Ascending aorta (tissue), 2 donors: ENCODE results near the gene ACOT8. TPM values are rescaled to one million over a fixed set of nuclear protein-coding genes. Genes with fewer than 3 reads are reported as not detected.

Experiments used
- DNase-seq, 2 donors: peaks; one replicate each; pipeline ENCODE4 v3.0.0-alpha.2; 2019; ENCODE audit warnings: low spot score in 2 of 2
- H3K27ac ChIP-seq, 2 donors: fragments of 200-600 bp; sonication (generic); one replicate each; pipeline ENCODE4 v1.5.1; 2016 to 2017; ENCODE audit warnings: mild to moderate bottlenecking in 1 of 2
- H3K27me3 ChIP-seq: fragments of 200-600 bp; sonication (generic); one replicate; pipeline ENCODE4 v1.5.1; 2017
- H3K36me3 ChIP-seq, 2 donors: fragments of 200-600 bp; sonication (generic); one replicate each; pipeline ENCODE4 v1.5.1; 2016
- H3K4me1 ChIP-seq, 2 donors: fragments of 200-600 bp; sonication (generic); one replicate each; pipeline ENCODE4 v1.5.1; 2016 to 2017; ENCODE audit warnings: mild to moderate bottlenecking in 1 of 2
- H3K4me3 ChIP-seq, 2 donors: fragments of 200-600 bp; sonication (generic); one replicate each; pipeline ENCODE4 v1.5.1; 2016 to 2017; ENCODE audit warnings: mild to moderate bottlenecking in 1 of 2
- H3K9me3 ChIP-seq, 2 donors: fragments of 200-600 bp; sonication (generic); one replicate each; pipeline ENCODE4 v1.5.1; 2016
- intact Hi-C: fragments of 100-400 bp; cut with DNase I; formaldehyde crosslinking; loops from one replicate; pipeline ENCODE4 v1.15.1; 2023
- total RNA-seq: library from RNA; depleted of rRNA; stranded (reverse); fragments of >200 nt; gene quantifications from one replicate; pipeline ENCODE4 v1.1.0, GENCODE V29; 2016
- TF ChIP-seq, protein P1 (sequence below), 3 experiments: fragments of 200-600 bp in 2 of 3; fragments of 450-650 bp in 1 of 3; sonication (generic) in 2 of 3; IDR thresholded peaks; one replicate each; pipeline ENCODE4 v1.5.1; 2016 to 2019; ENCODE audit warnings: antibody characterized with exemption in 3 of 3, mild to moderate bottlenecking in 1 of 3, moderate library complexity in 1 of 3

Gene ACOT8
- total RNA-seq, 1 donor from 2014 or later, result 34.4 TPM

DNA sequence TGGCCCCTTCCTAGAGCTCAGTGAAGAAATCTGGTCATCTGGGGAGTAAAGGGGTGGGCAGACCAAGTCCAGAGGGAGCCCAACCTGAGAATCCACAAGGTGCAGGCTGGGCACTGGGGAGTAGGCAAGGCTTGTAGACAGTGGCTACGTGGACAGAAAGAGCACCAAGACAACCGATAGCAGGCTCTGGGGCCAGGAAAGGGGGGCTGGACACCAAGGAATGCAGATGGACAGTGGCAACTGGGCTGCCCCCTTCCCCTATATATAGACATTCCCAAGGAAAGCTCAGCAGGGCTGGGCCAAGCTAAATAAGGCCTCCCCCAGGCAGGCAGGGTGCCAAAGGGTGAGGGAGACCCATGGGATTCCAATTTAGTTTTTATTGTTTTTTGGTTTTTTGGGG is 28.6 kb downstream of the ACOT8 start:
- no peaks in the 10 kb centered on the region for H3K36me3 ChIP-seq
- TF ChIP-seq, protein P1, sequence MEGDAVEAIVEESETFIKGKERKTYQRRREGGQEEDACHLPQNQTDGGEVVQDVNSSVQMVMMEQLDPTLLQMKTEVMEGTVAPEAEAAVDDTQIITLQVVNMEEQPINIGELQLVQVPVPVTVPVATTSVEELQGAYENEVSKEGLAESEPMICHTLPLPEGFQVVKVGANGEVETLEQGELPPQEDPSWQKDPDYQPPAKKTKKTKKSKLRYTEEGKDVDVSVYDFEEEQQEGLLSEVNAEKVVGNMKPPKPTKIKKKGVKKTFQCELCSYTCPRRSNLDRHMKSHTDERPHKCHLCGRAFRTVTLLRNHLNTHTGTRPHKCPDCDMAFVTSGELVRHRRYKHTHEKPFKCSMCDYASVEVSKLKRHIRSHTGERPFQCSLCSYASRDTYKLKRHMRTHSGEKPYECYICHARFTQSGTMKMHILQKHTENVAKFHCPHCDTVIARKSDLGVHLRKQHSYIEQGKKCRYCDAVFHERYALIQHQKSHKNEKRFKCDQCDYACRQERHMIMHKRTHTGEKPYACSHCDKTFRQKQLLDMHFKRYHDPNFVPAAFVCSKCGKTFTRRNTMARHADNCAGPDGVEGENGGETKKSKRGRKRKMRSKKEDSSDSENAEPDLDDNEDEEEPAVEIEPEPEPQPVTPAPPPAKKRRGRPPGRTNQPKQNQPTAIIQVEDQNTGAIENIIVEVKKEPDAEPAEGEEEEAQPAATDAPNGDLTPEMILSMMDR (IDR thresholded peaks at IDR 0.05), result no peak
- intact Hi-C loops, result no loop called here
- peak in 1 of 2 donors; percentile 81 for DNase-seq
- H3K27ac ChIP-seq, result peak overlapping the region; percentile 84 to 92
- H3K4me1 ChIP-seq, result peaks cover 22 to 44% of the 10 kb centered on the region in 2 donors
- no peaks in the 10 kb centered on the region for H3K27me3 ChIP-seq
- no peaks in the 10 kb centered on the region for H3K9me3 ChIP-seq
- no peak overlapping the region for H3K4me3 ChIP-seq

DNA sequence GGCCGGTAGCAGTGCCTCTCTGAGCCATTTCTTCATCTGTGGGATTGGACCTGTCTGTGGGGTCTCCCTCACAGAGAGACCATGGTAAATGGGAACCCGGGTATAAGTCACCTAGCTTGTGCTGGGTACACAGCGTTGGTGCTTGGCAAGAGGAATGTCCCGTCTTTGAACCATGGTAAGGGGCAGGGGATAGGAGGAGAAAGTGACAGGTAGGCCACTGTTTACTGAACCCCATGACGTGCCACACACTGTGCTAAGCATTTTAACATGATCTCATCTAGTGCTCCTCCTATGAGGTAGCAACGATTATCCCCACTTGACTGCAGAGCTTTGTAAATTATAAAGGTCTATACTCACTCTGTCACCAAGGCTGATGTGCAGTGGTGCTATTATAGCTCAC is 29.5 kb downstream of the ACOT8 start:
- Histone ChIP-seq H3K4me1 (peaks cover 17 to 45% of the 10 kb centered on the region in 2 donors), H3K36me3 (no peaks in the 10 kb centered on the region), H3K9me3 (no peaks in the 10 kb centered on the region), H3K27me3 (no peaks in the 10 kb centered on the region), H3K4me3 (no peak overlapping the region), H3K27ac (peak overlapping the region; percentile 84 to 92)
- TF ChIP-seq, protein P1 (IDR thresholded peaks at IDR 0.05), result no peak
- DNase-seq, result no peak
- intact Hi-C loops, result no loop called here

DNA sequence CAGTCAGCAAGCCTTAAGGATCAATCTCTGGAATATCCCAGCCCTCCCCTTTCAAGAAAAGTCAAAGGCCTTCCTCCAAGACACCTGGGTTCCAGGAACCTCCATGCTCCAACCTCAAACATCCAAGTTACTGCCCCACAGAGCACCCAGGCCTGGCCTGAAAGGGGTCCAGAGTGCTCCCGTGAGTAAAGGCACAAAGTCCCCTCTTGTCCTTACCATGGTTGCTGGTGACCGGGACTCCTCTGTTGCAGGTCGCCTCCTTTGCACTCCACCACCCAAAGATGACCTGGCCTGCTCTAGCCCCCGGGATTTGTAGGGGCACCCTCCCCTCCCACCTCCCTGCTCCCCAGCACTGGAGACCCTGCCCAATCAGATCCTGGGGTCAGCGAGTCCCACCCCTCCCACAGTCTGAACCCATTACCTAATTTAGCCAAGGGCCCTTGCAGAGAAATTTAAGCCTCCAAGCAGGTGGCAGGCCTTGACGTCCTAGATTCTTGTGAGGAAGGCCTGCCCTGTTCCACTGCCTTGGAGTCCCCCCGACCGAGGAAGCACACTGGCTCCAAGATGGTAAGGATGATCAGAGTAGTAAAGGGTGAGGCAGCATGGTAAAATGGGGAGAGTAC is 30.1 kb downstream of the ACOT8 start, which contains the start of gene TNNC2:
TNNC2 (minus strand) TSS at position 283 of the 623 bp plus-strand sequence; CDS start at position 219, 64 bp downstream.
- peak within 1 kb of the TSS; percentile 84 to 92 for H3K27ac ChIP-seq
- DNase-seq, result no peak
- intact Hi-C loops, result no loop called here

DNA sequence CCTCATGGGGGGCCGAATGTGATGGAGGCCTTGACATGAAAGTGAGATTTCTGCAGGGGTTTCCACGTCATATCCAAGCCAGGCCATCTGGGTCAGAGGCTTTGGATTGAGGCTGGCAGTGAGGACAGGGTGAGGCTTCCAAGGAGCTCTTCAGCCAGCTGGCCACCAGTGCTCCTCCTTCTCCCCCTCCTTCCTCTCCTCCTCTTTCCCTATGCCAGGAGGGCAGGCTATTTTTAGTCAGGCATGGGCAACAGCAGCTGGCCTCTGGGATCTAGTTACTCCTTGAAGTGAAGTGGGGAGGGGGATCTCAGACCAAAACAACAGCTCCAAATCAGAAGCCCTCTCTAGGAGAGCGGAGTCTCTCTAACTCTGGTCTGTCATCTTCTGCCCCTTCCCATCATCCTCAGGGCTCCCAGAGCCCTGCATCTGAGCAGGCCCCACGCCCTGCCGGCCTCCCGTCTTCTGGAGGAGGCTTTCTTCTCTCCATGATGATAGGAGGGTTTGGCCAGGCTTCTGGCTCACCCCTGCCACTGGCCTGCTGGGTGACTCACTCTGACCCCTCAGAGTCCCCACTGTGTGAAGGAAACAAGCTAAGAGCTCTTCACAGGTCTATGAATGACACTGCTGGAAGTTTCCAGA is 30.7 kb downstream of the ACOT8 start:
- Histone ChIP-seq H3K9me3 (no peaks in the 10 kb centered on the region), H3K27me3 (no peaks in the 10 kb centered on the region), H3K27ac (peak overlapping the region; percentile 84 to 92), H3K4me1 (peaks cover 15 to 45% of the 10 kb centered on the region in 2 donors), H3K4me3 (no peak overlapping the region), H3K36me3 (no peaks in the 10 kb centered on the region)
- intact Hi-C loops, result no loop called here
- TF ChIP-seq, protein P1 (IDR thresholded peaks at IDR 0.05), result no peak
- DNase-seq, result peak in 1 of 2 donors; percentile 74

More for the DNA sequence above, 30.1 kb downstream of the ACOT8 start, which contains the start of gene TNNC2:
- Histone ChIP-seq H3K4me1 (peaks cover 15 to 45% of the 10 kb centered on the region in 2 donors), H3K27me3 (no peaks in the 10 kb centered on the region), H3K36me3 (no peaks in the 10 kb centered on the region), H3K9me3 (no peaks in the 10 kb centered on the region), H3K4me3 (no peak within 1 kb of the TSS)
- TF ChIP-seq, protein P1 (IDR thresholded peaks at IDR 0.05), result no peak

DNA sequence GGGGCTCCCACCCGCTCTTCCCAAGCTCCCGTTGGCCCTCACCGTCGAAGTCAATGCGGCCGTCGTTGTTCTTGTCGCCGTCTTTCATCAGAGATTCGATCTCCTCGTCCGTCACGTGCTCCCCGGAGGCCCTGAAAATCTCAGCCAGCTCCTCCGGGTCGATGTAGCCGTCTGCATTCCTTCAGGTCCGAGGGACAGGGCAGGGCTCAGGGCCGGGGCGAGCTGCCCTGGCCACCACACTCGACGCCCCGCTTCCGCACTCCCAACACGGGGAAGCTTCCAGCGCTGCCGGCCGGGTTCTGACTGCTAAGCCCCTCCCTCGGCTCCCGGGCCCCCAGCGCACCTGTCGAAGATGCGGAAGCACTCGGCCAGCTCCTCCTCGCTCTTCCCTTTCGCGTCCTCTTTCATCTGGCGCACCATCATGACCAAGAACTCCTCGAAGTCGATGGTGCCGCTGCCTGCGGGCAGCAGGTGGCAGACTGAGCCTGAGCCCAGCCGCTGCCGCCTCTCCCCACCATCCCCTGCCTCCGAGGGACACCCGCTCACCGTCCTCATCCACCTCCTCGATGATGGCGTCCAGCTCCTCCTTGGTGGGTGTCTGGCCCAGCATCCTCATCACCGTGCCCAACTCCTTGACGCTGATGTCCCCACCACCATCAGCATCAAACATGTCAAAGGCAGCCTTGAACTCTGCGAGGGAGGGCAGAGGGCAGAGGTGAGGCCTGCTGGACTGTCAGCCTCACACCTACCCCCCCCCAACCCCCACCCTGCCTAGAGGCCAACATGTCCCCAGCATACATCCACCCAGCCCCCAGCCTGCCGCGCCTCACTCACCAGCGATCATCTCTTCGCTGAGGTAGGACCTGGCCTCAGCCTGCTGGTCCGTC is 33.0 kb downstream of the ACOT8 start:
- H3K4me3 ChIP-seq, result peak overlapping the region; percentile 15 to 27
- H3K36me3 ChIP-seq, result no peaks in the 10 kb centered on the region
- TF ChIP-seq, protein P1 (IDR thresholded peaks at IDR 0.05), result peak in 1 of 3 experiments; percentile 44
- intact Hi-C loops, result no loop called here
- H3K4me1 ChIP-seq, result peaks cover 15 to 43% of the 10 kb centered on the region in 2 donors
- DNase-seq, result no peak
- H3K27ac ChIP-seq, result peak overlapping the region in 1 of 2 donors; percentile 10
- no peaks in the 10 kb centered on the region for H3K27me3 ChIP-seq
- H3K9me3 ChIP-seq, result no peaks in the 10 kb centered on the region
